MCF 10A (cell line): Measurements from ENCODE around the gene TTC24. TPM values are rescaled to one million over a fixed set of nuclear protein-coding genes. Genes with fewer than 3 reads are reported as not detected.
"Not testable (repeated sequence)": the region's sequence is repeated elsewhere in the genome, so short reads cannot be mapped to it uniquely, and the experiment has no call there.

Source experiments
- BruUV-seq: library from RNA; stranded (reverse); fragments of 400-500 nt; replicated peaks from 2 replicates; lab custom pipeline; 2021; lab: Mats Ljungman, UMichigan
- CTCF ChIA-PET: fragments of 300-600 bp; sonication (Branson Sonifier 250); formaldehyde crosslinking; extraction: SDS; loops from one replicate; lab custom pipeline; 2021; ENCODE audit warnings: antibody characterized with exemption, inconsistent platforms; lab: Yijun Ruan, JAX
- POLR2A ChIA-PET: fragments of 300-600, 350-650 bp; sonication (Branson Sonifier 250); formaldehyde crosslinking; extraction: SDS; loops from one replicate; lab custom pipeline; 2020; ENCODE audit warnings: antibody characterized with exemption, inconsistent platforms; lab: Yijun Ruan, JAX
- DNase-seq: peaks from one replicate; pipeline ENCODE4 v3.0.0-alpha.2; 2018; ENCODE audit not compliant: unreplicated experiment
- H3K27ac Mint-ChIP-seq: one replicate; pipeline ENCODE4 v1.8.0; 2022; ENCODE audit warnings: mild to moderate bottlenecking, low read depth, mixed read lengths; ENCODE audit not compliant: unreplicated experiment
- H3K27me3 Mint-ChIP-seq: one replicate; pipeline ENCODE4 v1.8.0; 2022; ENCODE audit warnings: mixed read lengths; ENCODE audit not compliant: insufficient read depth, unreplicated experiment
- H3K36me3 Mint-ChIP-seq: one replicate; pipeline ENCODE4 v1.8.0; 2022; ENCODE audit warnings: mild to moderate bottlenecking, moderate library complexity, mixed read lengths; ENCODE audit not compliant: insufficient read depth, unreplicated experiment
- H3K4me1 Mint-ChIP-seq: one replicate; pipeline ENCODE4 v1.8.0; 2022; ENCODE audit warnings: mixed read lengths; ENCODE audit not compliant: insufficient read depth, unreplicated experiment
- H3K4me3 Mint-ChIP-seq: one replicate; pipeline ENCODE4 v1.8.0; 2022; ENCODE audit warnings: mild to moderate bottlenecking, moderate library complexity, mixed read lengths; ENCODE audit not compliant: unreplicated experiment
- H3K9me3 Mint-ChIP-seq: one replicate; pipeline ENCODE4 v1.8.0; 2022; ENCODE audit warnings: mixed read lengths; ENCODE audit not compliant: unreplicated experiment
- intact Hi-C: fragments of 100-400 bp; cut with micrococcal nuclease; formaldehyde crosslinking; loops from 2 replicates; pipeline ENCODE4 v1.14.1; 2022
- total RNA-seq: library from RNA; stranded (reverse); gene quantifications from 2 replicates; pipeline ENCODE4 v1.2.3, GENCODE V29; 2022
- TF ChIP-seq, protein P1 (sequence below): fragments of 200-600 bp; IDR thresholded peaks from one replicate; pipeline ENCODE4 v1.8.0; 2022; ENCODE audit warnings: antibody characterized with exemption, mild to moderate bottlenecking; ENCODE audit not compliant: unreplicated experiment

The TTC24 gene
- total RNA-seq, 1 experiment from 2014 or later, result not detected

DNA sequence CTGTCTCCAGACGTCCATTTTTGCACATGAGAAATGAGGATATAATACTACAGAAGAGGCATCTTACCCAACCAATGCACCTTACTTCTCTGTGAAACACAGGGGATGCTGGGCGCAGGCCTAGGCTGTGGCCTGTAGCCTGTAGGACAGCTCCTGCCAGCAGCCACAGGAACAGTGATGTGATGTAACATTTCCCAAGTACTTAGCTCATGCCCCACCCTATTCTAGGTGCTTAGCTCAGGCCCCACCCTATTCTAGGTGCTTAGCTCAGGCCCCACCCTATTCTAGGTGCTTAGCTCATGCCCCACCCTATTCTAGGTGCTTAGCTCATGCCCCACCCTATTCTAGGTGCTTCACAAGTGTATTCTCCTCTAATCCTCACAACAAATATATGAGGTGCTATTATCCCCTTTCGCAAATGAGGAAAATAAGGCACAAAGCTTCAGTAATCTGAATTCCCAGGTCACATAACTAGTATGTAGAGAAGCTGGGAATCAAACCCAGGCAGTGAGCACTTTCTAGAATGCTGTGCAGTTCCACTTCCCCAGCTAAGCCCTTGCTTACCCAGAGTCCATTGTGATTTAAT, 7.5 kb downstream of the TTC24 start:
- peaks cover 13% of the 10 kb centered on the region for H3K4me1 Mint-ChIP-seq
- H3K27me3 Mint-ChIP-seq, result no peaks in the 10 kb centered on the region
- DNase-seq, result peak; percentile 54
- H3K4me3 Mint-ChIP-seq, result no peak overlapping the region
- no peaks in the 10 kb centered on the region for H3K9me3 Mint-ChIP-seq
- intact Hi-C loops, result no loop called here
- POLR2A ChIA-PET, result interaction anchor here (0.6 to 2.8 kb wide), 9 partner anchors 14 to 130 kb away, joined by 3 to 17 read pairs (median 3); partner anchors contain the start of gene GPATCH4
- no TSS peak for BruUV-seq
- TF ChIP-seq, protein P1, sequence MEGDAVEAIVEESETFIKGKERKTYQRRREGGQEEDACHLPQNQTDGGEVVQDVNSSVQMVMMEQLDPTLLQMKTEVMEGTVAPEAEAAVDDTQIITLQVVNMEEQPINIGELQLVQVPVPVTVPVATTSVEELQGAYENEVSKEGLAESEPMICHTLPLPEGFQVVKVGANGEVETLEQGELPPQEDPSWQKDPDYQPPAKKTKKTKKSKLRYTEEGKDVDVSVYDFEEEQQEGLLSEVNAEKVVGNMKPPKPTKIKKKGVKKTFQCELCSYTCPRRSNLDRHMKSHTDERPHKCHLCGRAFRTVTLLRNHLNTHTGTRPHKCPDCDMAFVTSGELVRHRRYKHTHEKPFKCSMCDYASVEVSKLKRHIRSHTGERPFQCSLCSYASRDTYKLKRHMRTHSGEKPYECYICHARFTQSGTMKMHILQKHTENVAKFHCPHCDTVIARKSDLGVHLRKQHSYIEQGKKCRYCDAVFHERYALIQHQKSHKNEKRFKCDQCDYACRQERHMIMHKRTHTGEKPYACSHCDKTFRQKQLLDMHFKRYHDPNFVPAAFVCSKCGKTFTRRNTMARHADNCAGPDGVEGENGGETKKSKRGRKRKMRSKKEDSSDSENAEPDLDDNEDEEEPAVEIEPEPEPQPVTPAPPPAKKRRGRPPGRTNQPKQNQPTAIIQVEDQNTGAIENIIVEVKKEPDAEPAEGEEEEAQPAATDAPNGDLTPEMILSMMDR, result no peak
- CTCF ChIA-PET, result interaction anchor here (0.6 to 5.9 kb wide), 24 partner anchors 13 to 341 kb away, joined by 3 to 64 read pairs (median 4); partner anchors contain the start of genes GPATCH4, HAPLN2 and NES
- H3K27ac Mint-ChIP-seq, result peak overlapping the region; percentile 27
- no peaks in the 10 kb centered on the region for H3K36me3 Mint-ChIP-seq

DNA sequence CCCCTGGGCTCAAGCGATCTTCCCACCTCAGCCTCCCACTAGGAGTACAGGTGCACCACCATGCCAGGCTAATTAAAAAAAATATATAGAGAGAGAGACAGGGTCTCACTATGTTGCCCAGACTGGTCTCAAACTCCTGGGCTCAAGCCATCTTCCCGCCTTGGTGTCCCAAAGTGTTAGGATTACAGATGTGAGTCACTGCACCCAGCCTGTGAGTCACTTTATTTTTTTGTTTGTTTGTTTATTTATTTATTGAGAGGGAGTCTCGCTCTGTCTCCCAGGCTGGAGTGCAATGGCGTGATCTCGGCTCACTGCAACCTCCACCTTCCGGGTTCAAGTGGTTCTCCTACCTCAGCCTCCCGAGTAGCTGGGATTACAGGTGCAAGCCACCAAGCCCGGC, 8.4 kb downstream of the TTC24 start:
- intact Hi-C loops, result not testable (repeated sequence)
- POLR2A ChIA-PET, result interaction anchor here (5.8 kb wide), 1 partner anchor 86 kb away, joined by 116 read pairs; the partner anchor contains the start of gene MEF2D

DNA sequence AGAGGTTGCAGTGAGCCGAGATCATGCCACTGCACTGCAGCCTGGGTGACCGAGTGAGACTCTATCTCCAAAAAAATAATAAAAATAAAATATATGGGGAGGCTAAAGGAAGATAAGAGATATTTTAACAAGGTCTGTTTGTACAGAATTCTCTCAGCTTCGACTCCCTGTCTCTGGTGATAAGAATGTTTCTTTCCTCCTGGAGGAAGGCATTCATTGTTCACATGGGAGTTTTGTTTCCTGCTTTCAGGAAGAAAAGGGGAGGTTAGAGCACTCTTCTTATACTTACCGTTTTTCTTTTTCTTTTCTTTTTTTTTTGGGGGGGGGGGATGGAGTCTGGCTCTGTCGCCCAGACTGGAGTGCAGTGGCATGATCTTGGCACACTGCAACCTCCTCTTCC, 10.0 kb downstream of the TTC24 start:
- Mint-ChIP-seq H3K27ac (no peak overlapping the region), H3K4me1 (peaks cover 13% of the 10 kb centered on the region), H3K36me3 (peaks cover 16% of the 10 kb centered on the region), H3K9me3 (no peaks in the 10 kb centered on the region), H3K27me3 (no peaks in the 10 kb centered on the region), H3K4me3 (no peak overlapping the region)
- no peak for DNase-seq
- ChIA-PET CTCF (interaction anchor here (0.6 to 5.9 kb wide), 7 partner anchors 11 to 1428 kb away, joined by 3 to 64 read pairs (median 3); partner anchors contain the start of gene GPATCH4), POLR2A (interaction anchor here (0.5 to 6.1 kb wide), 3 partner anchors 13 to 88 kb away, joined by 4 to 134 read pairs (median 116); partner anchors contain the start of genes GPATCH4 and MEF2D)
- intact Hi-C loops, result no loop called here
- no TSS peak for BruUV-seq
- TF ChIP-seq, protein P1, result no peak

More for the DNA sequence above, 8.4 kb downstream of the TTC24 start:
- DNase-seq, H3K36me3 Mint-ChIP-seq, H3K27me3 Mint-ChIP-seq, H3K9me3 Mint-ChIP-seq, H3K27ac Mint-ChIP-seq, BruUV-seq, H3K4me3 Mint-ChIP-seq: not testable (repeated sequence)
- CTCF ChIA-PET, result interaction anchor here (0.9 to 5.9 kb wide), 8 partner anchors 12 to 127 kb away, joined by 3 to 64 read pairs (median 6); partner anchors contain the start of gene GPATCH4
- peaks cover 18% of the 10 kb centered on the region for H3K4me1 Mint-ChIP-seq

DNA sequence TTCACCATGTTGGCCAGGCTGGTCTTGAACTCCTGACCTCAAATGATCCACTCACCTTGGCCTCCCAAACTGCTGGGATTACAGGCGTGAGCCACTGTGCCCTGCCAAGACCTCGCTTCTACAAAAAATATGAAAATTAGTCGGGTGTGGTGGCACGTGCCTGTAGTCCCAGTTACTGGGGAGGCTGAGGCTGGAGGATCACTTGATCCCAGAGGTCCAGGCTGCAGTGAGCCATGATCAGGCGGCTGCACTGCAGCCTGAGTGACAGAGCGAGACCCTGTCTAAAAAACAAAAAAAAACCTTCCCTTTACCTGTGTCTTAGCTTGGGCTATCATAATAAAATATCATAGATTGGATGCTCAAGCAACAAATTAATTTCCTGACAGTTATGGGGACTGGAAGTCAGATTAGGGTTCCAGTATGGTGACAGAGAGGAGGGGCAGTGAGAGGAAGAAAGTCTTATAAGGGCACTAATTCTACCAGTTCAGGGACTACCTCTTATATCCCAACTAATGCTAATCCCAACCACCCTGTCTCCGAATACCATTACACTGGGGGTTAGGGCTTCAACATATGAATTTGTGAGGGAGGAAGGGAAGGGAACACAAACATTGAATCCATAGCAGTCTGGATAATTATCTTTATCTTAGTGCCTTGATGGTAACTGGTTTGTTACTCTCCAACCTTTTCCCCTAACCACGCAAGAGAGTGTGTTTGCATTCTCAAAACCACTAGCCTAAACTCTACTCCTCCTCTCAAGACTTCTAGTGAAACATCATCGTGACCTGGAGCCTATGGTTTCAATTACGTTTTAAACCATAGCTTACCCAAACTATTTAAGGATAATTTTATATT, 11.0 kb downstream of the TTC24 start:
- Mint-ChIP-seq H3K9me3 (no peaks in the 10 kb centered on the region), H3K27ac (peak overlapping the region; percentile 65), H3K4me3 (peak overlapping the region; percentile 77), H3K4me1 (peaks cover 13% of the 10 kb centered on the region), H3K36me3 (peaks cover 23% of the 10 kb centered on the region), H3K27me3 (no peaks in the 10 kb centered on the region)
- ChIA-PET POLR2A (interaction anchor here (0.7 to 6.1 kb wide), 19 partner anchors 9 to 205 kb away, joined by 3 to 134 read pairs (median 4); partner anchors contain the start of genes GPATCH4, ISG20L2, MEF2D and METTL25B), CTCF (interaction anchor here (0.6 to 2.6 kb wide), 23 partner anchors 9 to 287 kb away, joined by 3 to 20 read pairs (median 5); partner anchors contain the start of genes GPATCH4 and IQGAP3)
- no peak for DNase-seq
- no TSS peak for BruUV-seq
- TF ChIP-seq, protein P1, result no peak
- intact Hi-C loops, result no loop called here
